ENCODE measurements around the gene ADAMTS12. TPM values are rescaled to one million over a fixed set of nuclear protein-coding genes. Genes with fewer than 3 reads are reported as not detected.

ADAMTS12 gene
- total RNA-seq, 2 donors from 2014 or later = 0.43 to 1.7 TPM

DNA sequence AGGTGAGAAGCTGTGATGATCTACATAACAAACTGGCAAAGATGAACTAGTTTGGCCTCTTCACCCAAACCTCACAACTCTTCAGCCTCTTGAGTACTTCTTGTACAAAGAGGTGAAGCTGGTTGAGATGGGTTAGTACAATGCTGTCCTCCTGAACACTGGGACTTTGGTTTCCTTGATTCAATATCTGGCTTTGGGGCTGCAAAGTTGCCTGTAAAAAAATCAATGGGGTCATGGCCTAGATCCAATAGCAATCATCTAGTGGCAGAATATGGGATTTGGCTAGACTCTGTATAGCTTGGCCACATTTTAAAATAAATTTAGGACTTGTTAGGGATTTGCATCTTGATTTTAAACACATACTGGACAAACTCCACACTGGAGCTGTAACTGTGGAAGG, 179.1 kb downstream of the ADAMTS12 start:
- H3K4me1 ChIP-seq = no peaks in the 10 kb centered on the region
- no peak overlapping the region for H3K4me3 ChIP-seq
- no peak overlapping the region for H3K27ac ChIP-seq
- H3K9me3 ChIP-seq = peaks cover 0 to 7% of the 10 kb centered on the region in 2 donors
- DNase-seq (ENCODE audit: low spot score) = no peak
- H3K27me3 ChIP-seq = no peaks in the 10 kb centered on the region
- TF ChIP-seq, protein P1, sequence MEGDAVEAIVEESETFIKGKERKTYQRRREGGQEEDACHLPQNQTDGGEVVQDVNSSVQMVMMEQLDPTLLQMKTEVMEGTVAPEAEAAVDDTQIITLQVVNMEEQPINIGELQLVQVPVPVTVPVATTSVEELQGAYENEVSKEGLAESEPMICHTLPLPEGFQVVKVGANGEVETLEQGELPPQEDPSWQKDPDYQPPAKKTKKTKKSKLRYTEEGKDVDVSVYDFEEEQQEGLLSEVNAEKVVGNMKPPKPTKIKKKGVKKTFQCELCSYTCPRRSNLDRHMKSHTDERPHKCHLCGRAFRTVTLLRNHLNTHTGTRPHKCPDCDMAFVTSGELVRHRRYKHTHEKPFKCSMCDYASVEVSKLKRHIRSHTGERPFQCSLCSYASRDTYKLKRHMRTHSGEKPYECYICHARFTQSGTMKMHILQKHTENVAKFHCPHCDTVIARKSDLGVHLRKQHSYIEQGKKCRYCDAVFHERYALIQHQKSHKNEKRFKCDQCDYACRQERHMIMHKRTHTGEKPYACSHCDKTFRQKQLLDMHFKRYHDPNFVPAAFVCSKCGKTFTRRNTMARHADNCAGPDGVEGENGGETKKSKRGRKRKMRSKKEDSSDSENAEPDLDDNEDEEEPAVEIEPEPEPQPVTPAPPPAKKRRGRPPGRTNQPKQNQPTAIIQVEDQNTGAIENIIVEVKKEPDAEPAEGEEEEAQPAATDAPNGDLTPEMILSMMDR (IDR thresholded peaks at IDR 0.05) = no peak
- H3K36me3 ChIP-seq = no peaks in the 10 kb centered on the region

DNA sequence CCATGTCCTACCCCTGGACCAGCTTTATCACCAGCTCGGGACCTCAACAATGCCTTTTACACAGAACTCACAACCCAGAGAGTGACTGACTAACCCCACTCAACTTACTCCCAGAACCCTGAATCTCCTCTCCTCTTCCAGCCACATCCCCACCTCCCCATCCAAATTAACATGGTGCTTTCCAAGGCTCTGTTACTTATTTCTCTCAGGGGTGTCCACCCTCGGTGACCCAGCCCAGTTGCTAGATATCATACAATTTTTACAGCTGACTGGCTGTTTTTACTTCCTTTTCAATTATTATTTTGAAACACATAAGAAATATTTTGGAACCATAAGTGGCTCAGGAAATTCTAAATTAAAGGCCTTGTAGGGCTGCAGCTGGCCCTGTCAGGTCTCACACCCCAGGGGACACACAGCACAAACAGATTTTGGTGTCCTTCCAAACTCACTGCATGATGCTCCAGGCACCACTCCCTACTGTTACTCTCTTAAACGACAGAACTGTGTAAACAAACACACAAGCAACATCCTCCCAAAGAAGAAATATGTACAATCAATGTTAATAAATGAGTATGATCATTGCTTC, 180.6 kb downstream of the ADAMTS12 start:
- no peaks in the 10 kb centered on the region for H3K27me3 ChIP-seq
- H3K4me1 ChIP-seq = no peaks in the 10 kb centered on the region
- no peak overlapping the region for H3K27ac ChIP-seq
- no peak for DNase-seq (ENCODE audit: low spot score)
- H3K9me3 ChIP-seq = peaks cover 0 to 11% of the 10 kb centered on the region in 2 donors
- TF ChIP-seq, protein P1 (IDR thresholded peaks at IDR 0.05) = no peak
- H3K4me3 ChIP-seq = no peak overlapping the region
- H3K36me3 ChIP-seq = no peaks in the 10 kb centered on the region

DNA sequence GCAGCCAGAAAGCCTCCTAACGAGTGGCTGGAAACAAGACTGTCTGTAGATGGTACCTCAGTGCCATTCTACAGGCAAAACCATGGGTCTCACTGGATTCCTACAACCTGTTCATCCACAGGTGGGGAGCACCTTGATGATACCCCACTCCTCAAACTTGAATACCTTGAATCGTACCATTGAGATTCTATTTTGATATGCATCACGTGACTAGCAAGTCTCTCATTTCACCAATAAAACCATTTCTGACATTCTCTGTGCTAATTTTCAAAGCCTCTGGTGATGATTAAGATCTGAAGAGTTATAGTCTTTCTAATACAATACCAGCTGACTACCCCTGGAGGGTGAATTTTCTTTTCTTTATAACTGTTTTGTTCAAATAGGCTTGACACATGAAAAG, 188.9 kb downstream of the ADAMTS12 start:
- H3K9me3 ChIP-seq = peaks cover 0 to 6% of the 10 kb centered on the region in 2 donors
- no peaks in the 10 kb centered on the region for H3K27me3 ChIP-seq

DNA sequence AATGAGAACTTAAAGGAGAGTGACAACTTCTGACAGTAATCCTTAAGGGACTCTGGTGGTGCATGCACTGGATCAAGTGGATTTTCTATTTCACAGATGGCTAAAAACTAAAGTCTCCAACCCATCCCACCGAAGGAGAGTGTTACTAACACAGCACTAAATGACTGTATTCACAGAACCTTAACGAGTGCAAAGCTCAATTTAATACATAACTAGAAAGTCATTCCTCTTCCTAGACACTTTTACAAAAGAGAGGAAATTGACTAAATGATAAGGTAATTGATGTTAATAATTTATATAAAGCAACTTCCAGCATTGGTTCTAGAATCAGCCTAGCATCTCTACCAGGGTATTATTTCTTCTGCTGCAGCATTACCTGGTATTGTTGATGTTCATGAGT, 189.8 kb downstream of the ADAMTS12 start:
- no peak overlapping the region for H3K27ac ChIP-seq
- no peaks in the 10 kb centered on the region for H3K27me3 ChIP-seq
- no peak overlapping the region for H3K4me3 ChIP-seq
- no peak for DNase-seq (ENCODE audit: low spot score)
- H3K36me3 ChIP-seq = no peaks in the 10 kb centered on the region
- TF ChIP-seq, protein P1 (IDR thresholded peaks at IDR 0.05) = no peak
- no peaks in the 10 kb centered on the region for H3K4me1 ChIP-seq
- H3K9me3 ChIP-seq = no peaks in the 10 kb centered on the region

More for the DNA sequence above, 188.9 kb downstream of the ADAMTS12 start:
- H3K27ac ChIP-seq = no peak overlapping the region
- DNase-seq (ENCODE audit: low spot score) = no peak
- no peaks in the 10 kb centered on the region for H3K4me1 ChIP-seq
- no peak overlapping the region for H3K4me3 ChIP-seq
- TF ChIP-seq, protein P1 (IDR thresholded peaks at IDR 0.05) = no peak
- H3K36me3 ChIP-seq = no peaks in the 10 kb centered on the region

DNA sequence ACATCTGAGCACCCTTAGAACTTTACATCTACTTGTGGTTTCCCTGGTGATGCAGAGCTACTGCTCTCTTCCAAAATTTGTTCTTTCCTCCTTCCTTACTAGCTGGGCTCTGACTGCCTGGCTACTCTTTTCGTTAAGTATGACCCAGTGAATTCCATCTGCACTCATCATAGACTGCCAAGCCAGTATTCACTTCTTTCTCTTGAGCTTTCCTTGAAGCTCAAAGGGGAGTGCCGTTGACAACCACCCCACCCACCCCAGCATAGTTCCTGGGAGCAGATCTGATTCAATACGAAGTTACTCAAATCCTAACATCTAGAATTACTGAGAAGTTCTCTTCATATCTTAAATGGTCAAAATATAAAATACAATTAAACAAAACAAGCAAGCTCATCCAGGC, 190.5 kb downstream of the ADAMTS12 start:
- no peak for DNase-seq (ENCODE audit: low spot score)
- Histone ChIP-seq H3K4me3 (no peak overlapping the region), H3K9me3 (no peaks in the 10 kb centered on the region), H3K36me3 (no peaks in the 10 kb centered on the region), H3K27me3 (no peaks in the 10 kb centered on the region), H3K4me1 (no peaks in the 10 kb centered on the region), H3K27ac (no peak overlapping the region)
- TF ChIP-seq, protein P1 (IDR thresholded peaks at IDR 0.05) = no peak

DNA sequence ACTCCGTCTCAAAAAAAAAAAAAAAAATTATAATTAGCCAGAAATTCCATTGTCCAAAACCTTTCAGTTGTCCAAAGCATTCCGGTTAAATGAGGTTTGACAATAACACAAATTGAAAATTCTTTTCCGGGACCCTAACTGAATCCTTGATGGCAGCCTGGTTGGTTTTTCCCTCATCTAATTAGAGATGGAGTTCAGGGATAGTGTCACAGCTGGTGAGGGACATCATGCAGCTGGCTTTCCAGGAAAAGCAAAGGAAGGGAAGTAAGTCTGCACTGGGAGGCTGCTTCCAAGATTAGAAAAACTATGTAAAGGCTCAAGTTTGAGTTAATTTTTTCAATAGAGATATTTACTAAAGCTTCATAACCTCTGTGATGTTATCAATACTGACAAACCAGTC, 195.4 kb downstream of the ADAMTS12 start:
- DNase-seq (ENCODE audit: low spot score) = no peak
- TF ChIP-seq, protein P1 (IDR thresholded peaks at IDR 0.05) = no peak
- H3K4me3 ChIP-seq = no peak overlapping the region

More for the DNA sequence above, 195.4 kb downstream of the ADAMTS12 start:
- H3K9me3 ChIP-seq = peaks cover 0 to 9% of the 10 kb centered on the region in 2 donors
- no peaks in the 10 kb centered on the region for H3K4me1 ChIP-seq
- no peak overlapping the region for H3K27ac ChIP-seq
- no peaks in the 10 kb centered on the region for H3K27me3 ChIP-seq
- no peaks in the 10 kb centered on the region for H3K36me3 ChIP-seq
